Measurements from ENCODE around the gene VPS37C. TPM values are rescaled to one million over a fixed set of nuclear protein-coding genes. Genes with fewer than 3 reads are reported as not detected.

Gene VPS37C
- total RNA-seq, 2 donors from 2014 or later: 13.2 to 21.1 TPM

GRCh38 chr11:61132646-61133045, 28.6 kb downstream of the VPS37C start:
- Histone ChIP-seq H3K36me3 (replicated peaks in 1 of 2; ENCODE audit: insufficient read depth in 1 of 2, low read depth in 2 of 2) (peaks cover under 1 to 17% of the 10 kb centered on the region in 2 donors), H3K4me1 (peaks cover 16% of the 10 kb centered on the region), H3K4me3 (no peak overlapping the region), H3K27me3 (no peaks in the 10 kb centered on the region), H3K9me3 (no peaks in the 10 kb centered on the region), H3K27ac (no peak overlapping the region)
- no peak for TF ChIP-seq CTCF (IDR thresholded peaks at IDR 0.05)
- no peak for TF ChIP-seq POLR2A (IDR thresholded peaks at IDR 0.05)
- DNase-seq (no peak), ATAC-seq (no peak)
- WGBS, 2 donors: 82 to 85% methylated on average over 4 to 5 of the region's 5 CpGs
- intact Hi-C loops (cut with DNase I): loop anchor here (5.0 kb wide), 1 partner anchor 35 kb away; no protein-coding TSS in a partner anchor

GRCh38 chr11:61131998-61132555, 29.1 kb downstream of the VPS37C start:
- Histone ChIP-seq H3K27me3 (no peaks in the 10 kb centered on the region), H3K27ac (no peak overlapping the region), H3K4me3 (no peak overlapping the region), H3K36me3 (replicated peaks in 1 of 2; ENCODE audit: insufficient read depth in 1 of 2, low read depth in 2 of 2) (peaks cover 0 to 14% of the 10 kb centered on the region in 2 donors), H3K4me1 (peaks cover 16% of the 10 kb centered on the region), H3K9me3 (no peaks in the 10 kb centered on the region)
- TF ChIP-seq POLR2A (IDR thresholded peaks at IDR 0.05) (no peak), CTCF (IDR thresholded peaks at IDR 0.05) (no peak)
- 93% methylated on average over 10 to 17 of the region's 19 CpGs for WGBS, 2 donors
- no peak for ATAC-seq
- intact Hi-C loops (cut with DNase I): loop anchor here (5.0 kb wide), 1 partner anchor 35 kb away; no protein-coding TSS in a partner anchor
- DNase-seq: no peak

- 86 to 87% methylated on average over 6 to 12 of the region's 14 CpGs for WGBS, 2 donors
- H3K27ac ChIP-seq: no peak overlapping the region
- no peak overlapping the region for H3K4me3 ChIP-seq
- H3K9me3 ChIP-seq: no peaks in the 10 kb centered on the region
- ATAC-seq (no peak), DNase-seq (no peak)
- peaks cover 16% of the 10 kb centered on the region for H3K4me1 ChIP-seq
- intact Hi-C loops (cut with DNase I): loop anchor here (5.0 kb wide), 1 partner anchor 36 kb away; no protein-coding TSS in a partner anchor
- no peaks in the 10 kb centered on the region for H3K27me3 ChIP-seq
- peaks cover 0 to 13% of the 10 kb centered on the region in 2 donors for H3K36me3 ChIP-seq (replicated peaks in 1 of 2; ENCODE audit: insufficient read depth in 1 of 2, low read depth in 2 of 2)
- TF ChIP-seq POLR2A (IDR thresholded peaks at IDR 0.05) (no peak), CTCF (IDR thresholded peaks at IDR 0.05) (no peak)
Measured at GRCh38 chr11:61131586-61131985, 29.6 kb downstream of the VPS37C start.

GRCh38 chr11:61131186-61131585, 30.0 kb downstream of the VPS37C start:
- H3K9me3 ChIP-seq: no peaks in the 10 kb centered on the region
- ATAC-seq (no peak), DNase-seq (no peak)
- peaks cover 16% of the 10 kb centered on the region for H3K4me1 ChIP-seq
- TF ChIP-seq CTCF (IDR thresholded peaks at IDR 0.05) (no peak), POLR2A (IDR thresholded peaks at IDR 0.05) (no peak)
- 86 to 87% methylated on average over 5 to 8 of the region's 8 CpGs for WGBS, 2 donors
- H3K36me3 ChIP-seq (replicated peaks in 1 of 2; ENCODE audit: insufficient read depth in 1 of 2, low read depth in 2 of 2): peaks cover 0 to 13% of the 10 kb centered on the region in 2 donors
- intact Hi-C loops (cut with DNase I): loop anchor here (5.0 kb wide), 1 partner anchor 36 kb away; no protein-coding TSS in a partner anchor
- no peaks in the 10 kb centered on the region for H3K27me3 ChIP-seq
- no peak overlapping the region for H3K4me3 ChIP-seq
- H3K27ac ChIP-seq: no peak overlapping the region

Data from body of pancreas (tissue), 4 donors.